Stomach (tissue), 4 donors: Measurements from ENCODE around the gene TMEM72.

ENCODE experiments used
- CTCF ChIP-seq, 7 experiments: fragments of 450-650 bp in 4 of 7; fragments of 200-600 bp in 3 of 7; sonication (generic) in 3 of 7; IDR thresholded peaks; one replicate each; pipeline ENCODE4 v1.5.1; 2016 to 2019; ENCODE audit warnings: antibody characterized with exemption in 7 of 7, control low read depth in 2 of 7, mild to moderate bottlenecking in 1 of 7
- POLR2A ChIP-seq, 4 donors: fragments of 450-650 bp; IDR thresholded peaks; one replicate each; pipeline ENCODE4 v1.6.1; 2016; ENCODE audit warnings: antibody characterized with exemption in 4 of 4, control low read depth in 2 of 4, mild to moderate bottlenecking in 1 of 4, moderate library complexity in 1 of 4
- POLR2AphosphoS5 ChIP-seq, 3 donors: sonication (generic); formaldehyde crosslinking; IDR thresholded peaks; one replicate each; pipeline ENCODE4 v1.6.1; 2016; ENCODE audit warnings: antibody characterized with exemption in 3 of 3

GRCh38 chr10:44902941-44903545 lies 8.1 kb upstream of the TMEM72 start:
- TF ChIP-seq POLR2A (IDR thresholded peaks at IDR 0.05) (no peak), CTCF (IDR thresholded peaks at IDR 0.05) (no peak), POLR2AphosphoS5 (IDR thresholded peaks at IDR 0.05) (no peak)
